Trophoblast cell (in vitro differentiated cells and primary cell): ENCODE results near the gene IGFBP3.

Experiments
- DNase-seq, 2 donors: peaks; one replicate each; pipeline ENCODE4 v3.0.0-alpha.2; 2016
- H2AFZ ChIP-seq: 2 replicates; pipeline ENCODE4 v1.6.1; 2013; ENCODE audit warnings: low read length, moderate library complexity, mild to moderate bottlenecking; ENCODE audit not compliant: insufficient read depth, poor library complexity
- H2AK5ac ChIP-seq: 2 replicates; pipeline ENCODE4 v1.6.1; 2013; ENCODE audit warnings: mild to moderate bottlenecking, low read length
- H2BK120ac ChIP-seq: 2 replicates; pipeline ENCODE4 v1.6.1; 2013; ENCODE audit warnings: low read length, mild to moderate bottlenecking, moderate library complexity; ENCODE audit not compliant: insufficient read depth, poor library complexity
- H2BK12ac ChIP-seq: 2 replicates; pipeline ENCODE4 v1.6.1; 2013; ENCODE audit warnings: mild to moderate bottlenecking, low read length, moderate library complexity
- H2BK5ac ChIP-seq: 2 replicates; pipeline ENCODE4 v1.6.1; 2013; ENCODE audit warnings: low read length, low read depth, moderate library complexity, mild to moderate bottlenecking; ENCODE audit not compliant: poor library complexity
- H3K14ac ChIP-seq: 2 replicates; pipeline ENCODE4 v1.6.1; 2013; ENCODE audit warnings: mild to moderate bottlenecking, low read length
- H3K18ac ChIP-seq: 2 replicates; pipeline ENCODE4 v1.6.1; 2013; ENCODE audit warnings: mild to moderate bottlenecking, low read length
- H3K23ac ChIP-seq: 2 replicates; pipeline ENCODE4 v1.6.1; 2013; ENCODE audit warnings: low read length
- H3K27ac ChIP-seq: 2 replicates; pipeline ENCODE4 v1.5.1; 2013; ENCODE audit warnings: low read depth, mild to moderate bottlenecking, inconsistent platforms, low read length, moderate library complexity
- H3K27me3 ChIP-seq: 2 replicates; pipeline ENCODE4 v1.6.1; 2013; ENCODE audit warnings: inconsistent platforms, mild to moderate bottlenecking, low read length, moderate library complexity; ENCODE audit not compliant: insufficient read depth
- H3K36me3 ChIP-seq, 2 experiments: 1 replicate in 1 of 2; 2 replicates in 1 of 2; pipeline ENCODE4 v1.6.1; 2013; ENCODE audit warnings: low read length in 2 of 2, mild to moderate bottlenecking in 2 of 2, moderate library complexity in 1 of 2; ENCODE audit not compliant: insufficient read depth in 2 of 2, control insufficient read depth in 1 of 2
- H3K4ac ChIP-seq: 2 replicates; pipeline ENCODE4 v1.6.1; 2013; ENCODE audit warnings: low read depth, mild to moderate bottlenecking, low read length, moderate library complexity
- H3K4me1 ChIP-seq, 2 experiments: 1 replicate in 1 of 2; 2 replicates in 1 of 2; pipeline ENCODE4 v1.6.1; 2013; ENCODE audit warnings: low read length in 2 of 2, mild to moderate bottlenecking in 2 of 2, moderate library complexity in 1 of 2; ENCODE audit not compliant: insufficient read depth in 2 of 2, control insufficient read depth in 1 of 2
- H3K4me2 ChIP-seq: 2 replicates; pipeline ENCODE4 v1.6.1; 2013; ENCODE audit warnings: inconsistent platforms, mild to moderate bottlenecking, low read length, moderate library complexity
- H3K4me3 ChIP-seq: 2 replicates; pipeline ENCODE4 v1.5.1; 2013; ENCODE audit warnings: mild to moderate bottlenecking, low read depth, low read length, inconsistent platforms
- H3K79me1 ChIP-seq: one replicate; pipeline ENCODE4 v1.6.1; 2013; ENCODE audit warnings: low read length
- H3K79me2 ChIP-seq: 2 replicates; pipeline ENCODE4 v1.6.1; 2013; ENCODE audit warnings: low read length, mild to moderate bottlenecking; ENCODE audit not compliant: control insufficient read depth, insufficient read depth, poor library complexity
- H3K9ac ChIP-seq: 2 replicates; pipeline ENCODE4 v1.6.1; 2013; ENCODE audit warnings: mild to moderate bottlenecking, low read length
- H3K9me3 ChIP-seq: 2 replicates; pipeline ENCODE4 v1.6.1; 2013; ENCODE audit warnings: low read depth, mild to moderate bottlenecking, control low read depth, inconsistent platforms, low read length; ENCODE audit not compliant: insufficient read depth
- H4K12ac ChIP-seq: 2 replicates; pipeline ENCODE4 v1.6.1; 2013; ENCODE audit warnings: low read depth, mild to moderate bottlenecking, low read length, moderate library complexity
- H4K8ac ChIP-seq: 2 replicates; pipeline ENCODE4 v1.6.1; 2013; ENCODE audit warnings: low read depth, mild to moderate bottlenecking, low read length, moderate library complexity
- H4K91ac ChIP-seq: one replicate; pipeline ENCODE4 v1.6.1; 2013; ENCODE audit warnings: low read depth, mild to moderate bottlenecking, low read length, moderate library complexity
- WGBS: extraction: QIAGEN DNeasy Blood & Tissue Kit; methylation state at CpG from one replicate; pipeline ENCODE4 v1.1.7; 2013; ENCODE audit warnings: missing lambda C conversion rate; ENCODE audit not compliant: insufficient read length, insufficient coverage; ENCODE audit errors: extremely low coverage; 5-methylcytosine and 5-hydroxymethylcytosine counted together

IGFBP3 gene

GRCh38 chr7:45912972-45913371 lies 8.1 kb downstream of the IGFBP3 start:
- Histone ChIP-seq H2BK5ac (no peak overlapping the region), H3K23ac (no peak overlapping the region)

GRCh38 chr7:45911311-45911710 lies 9.8 kb downstream of the IGFBP3 start:
- Histone ChIP-seq H3K9ac (no peak overlapping the region), H2AFZ (no peak overlapping the region), H3K79me2 (no peaks in the 10 kb centered on the region), H2BK120ac (no peak overlapping the region), H3K4ac (no peak overlapping the region), H4K12ac (no peak overlapping the region), H3K4me3 (no peak overlapping the region), H2BK12ac (no peak overlapping the region), H3K27me3 (no peaks in the 10 kb centered on the region), H3K4me1 (no peaks in the 10 kb centered on the region), H2BK5ac (no peak overlapping the region), H3K27ac (no peak overlapping the region), H3K23ac (no peak overlapping the region), H3K18ac (no peak overlapping the region), H3K4me2 (no peak overlapping the region), H2AK5ac (no peak overlapping the region), H3K14ac (no peak overlapping the region), H3K36me3 (peaks cover 33 to 46% of the 10 kb centered on the region in 2 experiments), H4K91ac (no peak overlapping the region), H4K8ac (no peak overlapping the region), H3K79me1 (no peaks in the 10 kb centered on the region), H3K9me3 (no peaks in the 10 kb centered on the region)
- DNase-seq, result no peak
- WGBS, result no CpG with 5 or more reads among the region's 9 CpGs

More at GRCh38 chr7:45912972-45913371, 8.1 kb downstream of the IGFBP3 start:
- Histone ChIP-seq H3K36me3 (peaks cover 44 to 61% of the 10 kb centered on the region in 2 experiments), H3K4me1 (peaks cover 0 to under 1% of the 10 kb centered on the region in 2 experiments), H3K18ac (no peak overlapping the region), H4K91ac (no peak overlapping the region), H2AK5ac (no peak overlapping the region), H3K27me3 (no peaks in the 10 kb centered on the region), H3K14ac (no peak overlapping the region), H3K9ac (no peak overlapping the region), H3K4me2 (no peak overlapping the region), H3K79me1 (no peaks in the 10 kb centered on the region), H3K4ac (no peak overlapping the region), H2BK120ac (no peak overlapping the region), H3K4me3 (no peak overlapping the region), H2AFZ (no peak overlapping the region), H3K27ac (no peak overlapping the region), H4K12ac (no peak overlapping the region), H2BK12ac (no peak overlapping the region), H3K79me2 (peaks cover under 1% of the 10 kb centered on the region), H3K9me3 (no peaks in the 10 kb centered on the region), H4K8ac (no peak overlapping the region)
- DNase-seq, result no peak
- no CpG with 5 or more reads among the region's 7 CpGs for WGBS

- no peak overlapping the region for H3K23ac ChIP-seq
- H2BK5ac ChIP-seq, result no peak overlapping the region
- no peak overlapping the region for H4K8ac ChIP-seq
- no peak overlapping the region for H2BK120ac ChIP-seq
- no peak overlapping the region for H3K4me2 ChIP-seq
- no peaks in the 10 kb centered on the region for H3K9me3 ChIP-seq
- H3K18ac ChIP-seq, result no peak overlapping the region
- H3K36me3 ChIP-seq, result peaks cover 29 to 42% of the 10 kb centered on the region in 2 experiments
- no peak overlapping the region for H3K27ac ChIP-seq
- H3K14ac ChIP-seq, result no peak overlapping the region
- H3K4ac ChIP-seq, result no peak overlapping the region
- H4K91ac ChIP-seq, result no peak overlapping the region
- H3K9ac ChIP-seq, result no peak overlapping the region
- H4K12ac ChIP-seq, result no peak overlapping the region
- no peaks in the 10 kb centered on the region for H3K79me2 ChIP-seq
- no peak overlapping the region for H2AFZ ChIP-seq
- no CpG with 5 or more reads among the region's 3 CpGs for WGBS
- no peak overlapping the region for H2BK12ac ChIP-seq
- H3K27me3 ChIP-seq, result no peaks in the 10 kb centered on the region
- no peaks in the 10 kb centered on the region for H3K4me1 ChIP-seq
- DNase-seq, result no peak
- H3K79me1 ChIP-seq, result no peaks in the 10 kb centered on the region
- H3K4me3 ChIP-seq, result no peak overlapping the region
- no peak overlapping the region for H2AK5ac ChIP-seq
Observed at GRCh38 chr7:45910855-45911254, 10.2 kb downstream of the IGFBP3 start.

GRCh38 chr7:45909561-45909960 lies 11.5 kb downstream of the IGFBP3 start:
- Histone ChIP-seq H3K14ac (no peak overlapping the region), H4K12ac (no peak overlapping the region), H3K9ac (no peak overlapping the region), H2BK12ac (no peak overlapping the region), H2BK120ac (no peak overlapping the region), H3K4me2 (no peak overlapping the region), H3K23ac (no peak overlapping the region), H3K9me3 (no peaks in the 10 kb centered on the region), H3K4me1 (no peaks in the 10 kb centered on the region), H3K4me3 (no peak overlapping the region), H3K27me3 (no peaks in the 10 kb centered on the region), H4K8ac (no peak overlapping the region), H2AK5ac (no peak overlapping the region), H3K79me2 (no peaks in the 10 kb centered on the region), H4K91ac (no peak overlapping the region), H2AFZ (no peak overlapping the region), H2BK5ac (no peak overlapping the region), H3K27ac (no peak overlapping the region), H3K79me1 (no peaks in the 10 kb centered on the region), H3K18ac (no peak overlapping the region), H3K36me3 (peaks cover 18 to 30% of the 10 kb centered on the region in 2 experiments), H3K4ac (no peak overlapping the region)
- no peak for DNase-seq
